GM21515 (cell line): ENCODE results near the gene MS4A1.
"Not testable (repeated sequence)": the region's sequence is repeated elsewhere in the genome, so short reads cannot be mapped to it uniquely, and the experiment has no call there.

ENCODE experiments used
- ATAC-seq: cut with Tn5 transposase; IDR thresholded peaks from one replicate; pipeline ENCODE4 v1.9.1; 2021; ENCODE audit not compliant: unreplicated experiment

MS4A1 gene

GRCh38 chr11:60455531-60456042, at the start of gene MS4A1:
Gene MS4A1 (plus strand): TSS chr11:60455847. CDS start chr11:60462375, 6,528 bp downstream.
- peak; percentile 84 for ATAC-seq

GRCh38 chr11:60420015-60420414, 35.6 kb upstream of the MS4A1 start:
- no peak for ATAC-seq

- ATAC-seq = no peak
Measured at GRCh38 chr11:60422609-60423008, 33.0 kb upstream of the MS4A1 start.

GRCh38 chr11:60428517-60428916, 27.1 kb upstream of the MS4A1 start:
- no peak for ATAC-seq

GRCh38 chr11:60429272-60429671, 26.4 kb upstream of the MS4A1 start, which contains the start of gene MS4A5:
Gene MS4A5 (plus strand): TSS chr11:60429572. CDS start chr11:60429675, 103 bp downstream.
- no peak for ATAC-seq

GRCh38 chr11:60431251-60431650, 24.4 kb upstream of the MS4A1 start:
- ATAC-seq = no peak

GRCh38 chr11:60433401-60433800, 22.2 kb upstream of the MS4A1 start:
- ATAC-seq = no peak

- no peak for ATAC-seq
Measured at GRCh38 chr11:60447070-60447469, 8.6 kb upstream of the MS4A1 start.

- ATAC-seq = no peak
Measured at GRCh38 chr11:60447846-60448245, 7.8 kb upstream of the MS4A1 start.

- ATAC-seq = not testable (repeated sequence)
Measured at GRCh38 chr11:60451185-60451584, 4.5 kb upstream of the MS4A1 start.

- no peak for ATAC-seq
Measured at GRCh38 chr11:60454212-60454611, 1.4 kb upstream of the MS4A1 start.

- ATAC-seq = peak; percentile 34
Measured at GRCh38 chr11:60457576-60457975, 1.9 kb downstream of the MS4A1 start.

- ATAC-seq = no peak
Measured at GRCh38 chr11:60459345-60459744, 3.7 kb downstream of the MS4A1 start.

GRCh38 chr11:60468829-60469228, 13.2 kb downstream of the MS4A1 start:
- no peak for ATAC-seq

GRCh38 chr11:60469723-60470122, 14.1 kb downstream of the MS4A1 start:
- ATAC-seq = no peak

- peak; percentile 58 for ATAC-seq
Measured at GRCh38 chr11:60477035-60477445, 21.4 kb downstream of the MS4A1 start.

GRCh38 chr11:60482361-60482760, 26.7 kb downstream of the MS4A1 start:
- ATAC-seq = no peak

GRCh38 chr11:60485987-60486386, 30.3 kb downstream of the MS4A1 start:
- ATAC-seq = peak; percentile 98

- ATAC-seq = no peak
Measured at GRCh38 chr11:60492488-60493009, 36.9 kb downstream of the MS4A1 start, which contains the start of gene MS4A12. Gene MS4A12 (plus strand): TSS chr11:60492778. CDS start chr11:60497319, 4,541 bp downstream.

GRCh38 chr11:60493454-60493853, 37.8 kb downstream of the MS4A1 start:
- ATAC-seq = no peak

- ATAC-seq = no peak
Measured at GRCh38 chr11:60498399-60498798, 42.8 kb downstream of the MS4A1 start.

GRCh38 chr11:60498853-60499252, 43.2 kb downstream of the MS4A1 start:
- ATAC-seq = no peak
